ENCODE results near the gene FKBP4. TPM values are rescaled to one million over a fixed set of nuclear protein-coding genes. Genes with fewer than 3 reads are reported as not detected.

FKBP4 gene
- polyA plus RNA-seq, 1 donor (not counting 4 experiments of a cell fraction or from before 2014, with no cell fraction given), result 80.8 TPM

DNA sequence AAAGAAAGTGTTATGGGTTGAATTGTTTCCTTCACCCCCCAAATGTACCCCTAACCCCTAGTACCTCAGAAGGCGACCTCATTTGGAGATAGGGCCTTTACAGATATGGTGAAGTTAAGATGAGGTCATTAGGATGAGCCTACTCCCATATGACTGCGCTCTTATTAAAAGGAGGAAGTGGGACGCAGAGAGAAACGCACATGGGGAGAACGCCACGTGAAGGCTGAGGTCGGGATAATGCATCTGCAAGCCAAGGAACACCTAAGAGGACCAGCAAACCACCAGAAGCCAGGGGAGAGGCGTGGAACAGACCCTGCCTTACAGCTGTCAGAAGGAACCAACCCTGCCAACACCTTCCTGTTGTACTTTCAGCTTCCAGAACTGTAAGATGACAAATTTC lies 41.8 kb downstream of the FKBP4 start:
- dilution Hi-C loops (cut with MboI; ENCODE audit: extremely low pct_ligation_motif_present, low sequenced_read_pairs), result no loop called here
- Histone ChIP-seq H3K36me3 (ENCODE audit: control insufficient read depth in 2 of 2, extremely low read depth in 1 of 2, insufficient read depth in 2 of 2, low read length in 2 of 2) (peaks cover 0 to 2% of the 10 kb centered on the region in 2 experiments), H3K4me2 (ENCODE audit: control insufficient read depth, extremely low read depth, insufficient read depth, low read depth, low read length) (no peak overlapping the region), H3K27ac (ENCODE audit: control insufficient read depth, insufficient read depth, low read length) (no peak overlapping the region), H3K9ac (ENCODE audit: control insufficient read depth, extremely low read depth, insufficient read depth, low read length) (no peak overlapping the region), H2AFZ (ENCODE audit: control insufficient read depth, low read length) (no peak overlapping the region), H3K27me3 (ENCODE audit: control insufficient read depth, extremely low read depth, insufficient read depth, low read length) (no peaks in the 10 kb centered on the region), H3K79me2 (ENCODE audit: control insufficient read depth, insufficient read depth, low read length) (no peaks in the 10 kb centered on the region), H3K9me1 (ENCODE audit: control insufficient read depth, extremely low read depth, insufficient read depth, low read length) (no peaks in the 10 kb centered on the region), H3K9me3 (ENCODE audit: control insufficient read depth, low read depth, low read length) (no peaks in the 10 kb centered on the region), H4K20me1 (ENCODE audit: control insufficient read depth, extremely low read depth, insufficient read depth, low read length) (no peaks in the 10 kb centered on the region), H3K4me1 (ENCODE audit: control insufficient read depth, extremely low read depth, insufficient read depth, low read length) (peaks cover 5% of the 10 kb centered on the region), H3K4me3 (ENCODE audit: control insufficient read depth in 2 of 3, extremely low read depth in 1 of 3, insufficient read depth in 2 of 3, low read depth in 1 of 3, low read length in 3 of 3) (no peak overlapping the region)
- no peak for DNase-seq (ENCODE audit: low read depth, low spot score)
- no peak for FAIRE-seq
- TF ChIP-seq EZH2 (IDR thresholded peaks at IDR 0.05; ENCODE audit: low read length), result no peak
- TF ChIP-seq CTCF (optimal IDR thresholded peaks at IDR 0.05 in 1 of 3, IDR thresholded peaks at IDR 0.05 in 1 of 3, conservative IDR thresholded peaks at IDR 0.05 in 1 of 3; ENCODE audit: extremely low read depth in 1 of 3, insufficient read depth in 2 of 3, low read length in 3 of 3), result no peak

- Histone ChIP-seq H4K20me1 (ENCODE audit: control insufficient read depth, extremely low read depth, insufficient read depth, low read length) (no peaks in the 10 kb centered on the region), H3K36me3 (ENCODE audit: control insufficient read depth in 2 of 2, extremely low read depth in 1 of 2, insufficient read depth in 2 of 2, low read length in 2 of 2) (peaks cover 0 to 1% of the 10 kb centered on the region in 2 experiments), H3K27me3 (ENCODE audit: control insufficient read depth, extremely low read depth, insufficient read depth, low read length) (no peaks in the 10 kb centered on the region)
Observed at GRCh38 chr12:2841056-2841650, 46.4 kb downstream of the FKBP4 start.

More at GRCh38 chr12:2841056-2841650, 46.4 kb downstream of the FKBP4 start:
- DNase-seq (ENCODE audit: low read depth, low spot score) (no peak), FAIRE-seq (no peak)
- no peak overlapping the region for H3K4me3 ChIP-seq (ENCODE audit: control insufficient read depth in 2 of 3, extremely low read depth in 1 of 3, insufficient read depth in 2 of 3, low read depth in 1 of 3, low read length in 3 of 3)
- no peak overlapping the region for H3K27ac ChIP-seq (ENCODE audit: control insufficient read depth, insufficient read depth, low read length)
- no peak overlapping the region for H2AFZ ChIP-seq (ENCODE audit: control insufficient read depth, low read length)
- H3K4me1 ChIP-seq (ENCODE audit: control insufficient read depth, extremely low read depth, insufficient read depth, low read length), result no peaks in the 10 kb centered on the region
- no peak overlapping the region for H3K9ac ChIP-seq (ENCODE audit: control insufficient read depth, extremely low read depth, insufficient read depth, low read length)
- no peaks in the 10 kb centered on the region for H3K9me1 ChIP-seq (ENCODE audit: control insufficient read depth, extremely low read depth, insufficient read depth, low read length)
- no peaks in the 10 kb centered on the region for H3K9me3 ChIP-seq (ENCODE audit: control insufficient read depth, low read depth, low read length)
- H3K79me2 ChIP-seq (ENCODE audit: control insufficient read depth, insufficient read depth, low read length), result no peaks in the 10 kb centered on the region
- TF ChIP-seq EZH2 (IDR thresholded peaks at IDR 0.05; ENCODE audit: low read length), result no peak
- TF ChIP-seq CTCF (optimal IDR thresholded peaks at IDR 0.05 in 1 of 3, IDR thresholded peaks at IDR 0.05 in 1 of 3, conservative IDR thresholded peaks at IDR 0.05 in 1 of 3; ENCODE audit: extremely low read depth in 1 of 3, insufficient read depth in 2 of 3, low read length in 3 of 3), result no peak
- no peak overlapping the region for H3K4me2 ChIP-seq (ENCODE audit: control insufficient read depth, extremely low read depth, insufficient read depth, low read depth, low read length)
- dilution Hi-C loops (cut with MboI; ENCODE audit: extremely low pct_ligation_motif_present, low sequenced_read_pairs), result no loop called here

Data from keratinocyte (primary cell).